GM12878 (cell line): Measurements from ENCODE around the gene EGFL8. TPM values are rescaled to one million over a fixed set of nuclear protein-coding genes. Genes with fewer than 3 reads are reported as not detected.

Experiments used
- EP300 ChIP-seq, 2 experiments: fragments of 150-350 bp in 1 of 2; IDR thresholded peaks; 2 replicates each; pipeline ENCODE4 v1.6.1; 2011 to 2012; ENCODE audit warnings: low read depth in 2 of 2, low read length in 2 of 2, borderline replicate concordance in 1 of 2, improper control_type of control experiment in 1 of 2, inconsistent platforms in 1 of 2; ENCODE audit not compliant: control insufficient read depth in 1 of 2
- HDAC2 ChIP-seq: fragments of 200-600 bp; sonication (generic); IDR thresholded peaks from 2 replicates; pipeline ENCODE4 v1.6.1; 2017
- HDAC6 ChIP-seq: fragments of 200-600 bp; sonication (generic); IDR thresholded peaks from one replicate; pipeline ENCODE4 v1.8.0; 2017; ENCODE audit warnings: antibody characterized with exemption; ENCODE audit not compliant: unreplicated experiment
- JUND ChIP-seq: IDR thresholded peaks from 2 replicates; pipeline ENCODE4 v1.6.1; 2012; ENCODE audit warnings: low read depth, mild to moderate bottlenecking, low read length, improper control_type of control experiment, moderate library complexity
- MTA2 ChIP-seq: fragments of 450-650 bp; IDR thresholded peaks from 2 replicates; pipeline ENCODE4 v1.6.1; 2016; ENCODE audit warnings: low read depth, mild to moderate bottlenecking, moderate library complexity
- polyA plus RNA-seq, 11 experiments: library from polyadenylated mRNA; depleted of rRNA in 4 of 11; unstranded in 6 of 11; stranded (reverse) in 5 of 11; fragments of >200 nt; fragmentation: Nextera tagmentation in 4 of 11; fragmentation: Illumina TruSeq in 1 of 11; extraction: Ambion mirVana in 4 of 11; extraction: Trizol in 1 of 11; gene quantifications; 1 replicate in 1 of 11; 2 replicates in 10 of 11; pipeline versions ENCODE4 v1.2.1 to v1.2.3, GENCODE V29; 2011 to 2016; ENCODE audit warnings: inconsistent platforms in 2 of 11, missing spikeins in 2 of 11, low read depth in 1 of 11
- total RNA-seq, 4 experiments: library from RNA; depleted of rRNA in 3 of 4; stranded (reverse); fragments of >200 nt in 3 of 4; fragmentation: Illumina TruSeq in 1 of 4; extraction: Trizol in 1 of 4; gene quantifications; 2 replicates each; pipeline versions ENCODE4 v1.2.1 to v1.2.3, GENCODE V29; 2013 to 2021
- TF ChIP-seq, protein P1 (sequence below): fragments of 450-650 bp; IDR thresholded peaks from 2 replicates; pipeline ENCODE4 v1.6.1; 2016; ENCODE audit warnings: mild to moderate bottlenecking
- TF ChIP-seq, protein P2 (sequence below): IDR thresholded peaks from 2 replicates; pipeline ENCODE4 v1.6.1; 2012; ENCODE audit warnings: low read depth, low read length, improper control_type of control experiment

The EGFL8 gene
- total and polyA plus RNA-seq, 10 of the 15 experiments (the other 5 are each of a cell fraction or from before 2014, with no cell fraction given), result 0.07 to 3.5 (median 1.4) TPM

DNA sequence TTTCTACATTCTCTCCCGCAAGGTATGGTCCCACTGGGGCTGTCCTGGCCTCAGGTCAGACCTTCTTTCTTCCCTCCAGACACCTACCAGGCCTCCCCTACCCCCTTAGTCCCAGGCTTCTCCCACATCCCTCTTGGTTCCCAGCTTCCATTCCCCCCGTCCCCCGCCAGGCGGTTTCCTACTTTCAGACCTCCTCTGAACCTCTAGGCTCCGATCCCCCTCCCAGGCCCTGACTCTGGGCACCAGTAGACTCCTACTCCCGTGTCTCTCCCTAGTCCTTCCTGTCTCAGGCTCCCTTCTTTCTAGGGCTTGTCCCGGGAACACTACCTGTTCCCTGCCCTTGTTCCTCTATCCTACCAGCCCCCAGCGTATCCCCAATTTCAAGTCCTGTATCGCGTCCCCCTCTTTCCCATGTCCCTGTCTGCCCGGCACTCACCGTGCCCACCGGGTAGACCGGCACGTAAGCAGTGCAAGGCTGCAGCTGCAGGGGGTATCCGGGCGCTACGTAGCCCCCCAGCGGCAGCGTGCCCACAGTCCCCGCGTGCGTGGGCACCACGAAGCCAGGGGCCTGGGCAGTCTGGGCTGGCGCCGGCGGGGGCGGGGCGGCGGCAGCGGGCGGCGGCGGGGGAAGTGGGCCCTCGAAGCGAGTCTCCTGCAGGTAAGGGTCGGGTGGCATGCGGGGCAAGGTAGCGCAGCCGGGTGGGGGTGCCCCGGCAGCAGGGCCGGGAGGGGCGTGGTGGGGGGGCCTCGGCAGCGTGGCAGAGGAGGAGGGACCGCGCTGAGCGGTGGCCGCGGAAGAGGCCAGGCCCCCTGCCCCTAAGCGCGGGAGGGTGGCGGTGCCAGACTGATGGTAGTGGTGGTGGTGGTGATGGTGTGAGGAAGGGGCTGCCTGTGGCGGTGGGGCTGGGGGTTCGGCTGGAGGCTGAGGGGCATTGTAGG lies 14.2 kb upstream of the EGFL8 start (continued):
- TF ChIP-seq, protein P1, sequence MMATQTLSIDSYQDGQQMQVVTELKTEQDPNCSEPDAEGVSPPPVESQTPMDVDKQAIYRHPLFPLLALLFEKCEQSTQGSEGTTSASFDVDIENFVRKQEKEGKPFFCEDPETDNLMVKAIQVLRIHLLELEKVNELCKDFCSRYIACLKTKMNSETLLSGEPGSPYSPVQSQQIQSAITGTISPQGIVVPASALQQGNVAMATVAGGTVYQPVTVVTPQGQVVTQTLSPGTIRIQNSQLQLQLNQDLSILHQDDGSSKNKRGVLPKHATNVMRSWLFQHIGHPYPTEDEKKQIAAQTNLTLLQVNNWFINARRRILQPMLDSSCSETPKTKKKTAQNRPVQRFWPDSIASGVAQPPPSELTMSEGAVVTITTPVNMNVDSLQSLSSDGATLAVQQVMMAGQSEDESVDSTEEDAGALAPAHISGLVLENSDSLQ, result no peak
- TF ChIP-seq JUND, result no peak
- TF ChIP-seq, protein P2, sequence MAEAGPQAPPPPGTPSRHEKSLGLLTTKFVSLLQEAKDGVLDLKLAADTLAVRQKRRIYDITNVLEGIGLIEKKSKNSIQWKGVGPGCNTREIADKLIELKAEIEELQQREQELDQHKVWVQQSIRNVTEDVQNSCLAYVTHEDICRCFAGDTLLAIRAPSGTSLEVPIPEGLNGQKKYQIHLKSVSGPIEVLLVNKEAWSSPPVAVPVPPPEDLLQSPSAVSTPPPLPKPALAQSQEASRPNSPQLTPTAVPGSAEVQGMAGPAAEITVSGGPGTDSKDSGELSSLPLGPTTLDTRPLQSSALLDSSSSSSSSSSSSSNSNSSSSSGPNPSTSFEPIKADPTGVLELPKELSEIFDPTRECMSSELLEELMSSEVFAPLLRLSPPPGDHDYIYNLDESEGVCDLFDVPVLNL, result no peak
- no peak for TF ChIP-seq HDAC6
- no peak for TF ChIP-seq EP300 (IDR thresholded peaks at IDR 0.05; ENCODE audit: borderline replicate concordance in 1 of 2, control insufficient read depth in 1 of 2, low read depth in 2 of 2, low read length in 2 of 2)
- no peak for TF ChIP-seq HDAC2
- TF ChIP-seq MTA2, result no peak
